Thyroid gland (tissue), 4 donors: Measurements from ENCODE around the gene POF1B.

Experiments used
- CTCF ChIP-seq, 6 experiments: fragments of 200-600 bp in 3 of 6; fragments of 450-650 bp in 3 of 6; sonication (generic) in 3 of 6; IDR thresholded peaks; one replicate each; pipeline ENCODE4 v1.5.1; 2016 to 2019; ENCODE audit warnings: antibody characterized with exemption in 6 of 6, mild to moderate bottlenecking in 2 of 6, inconsistent platforms in 1 of 6, moderate library complexity in 1 of 6
- POLR2A ChIP-seq, 2 donors: fragments of 450-650 bp; IDR thresholded peaks; one replicate each; pipeline ENCODE4 v1.6.1; 2017; ENCODE audit warnings: antibody characterized with exemption in 2 of 2, mild to moderate bottlenecking in 2 of 2, moderate library complexity in 1 of 2

- no peak for TF ChIP-seq CTCF (IDR thresholded peaks at IDR 0.05)
- TF ChIP-seq POLR2A (IDR thresholded peaks at IDR 0.05): peak in 1 of 2 donors; percentile 61
These were observed 135.6 kb downstream of the POF1B start, which contains the start of the genes SATL1 and ZNF711 for GRCh38 chrX:85243761-85244449.
